Naive thymus-derived CD8-positive, alpha-beta T cell (primary cell): ENCODE data around the gene CHN2. TPM values are rescaled to one million over a fixed set of nuclear protein-coding genes. Genes with fewer than 3 reads are reported as not detected.

Experiments
- ATAC-seq, 2 donors: fragments of 150-1000 bp; cut with Tn5 transposase in 1 of 2; sonication (Bioruptor Pico), chemical (Tn5 transposase) in 1 of 2; 1 replicate in 1 of 2; 2 replicates in 1 of 2; pipeline ENCODE4 v1.10.0; 2021; ENCODE audit warnings: mild to moderate bottlenecking in 2 of 2, moderate library complexity in 2 of 2
- POLR2A ChIA-PET: fragments of 350-600 bp; sonication (Branson Sonifier 250); formaldehyde crosslinking; loops from one replicate; lab custom pipeline; 2021; ENCODE audit warnings: antibody characterized with exemption; lab: Charles Lee
- DNase-seq, 10 donors: peaks; one replicate each; pipeline versions ENCODE4 v3.0.0 to v3.0.0-alpha.2; 2020 to 2022
- H3K27ac Mint-ChIP-seq, 10 donors: one replicate each; pipeline ENCODE4 v1.8.0; 2020 to 2022; ENCODE audit warnings: mild to moderate bottlenecking in 10 of 10, mixed read lengths in 10 of 10, moderate library complexity in 4 of 10, inconsistent platforms in 1 of 10
- H3K27me3 Mint-ChIP-seq, 5 donors: one replicate each; pipeline ENCODE4 v1.8.0; 2021 to 2022; ENCODE audit warnings: mixed read lengths in 5 of 5
- H3K36me3 Mint-ChIP-seq, 3 donors: one replicate each; pipeline ENCODE4 v1.8.0; 2020 to 2022; ENCODE audit warnings: mixed read lengths in 3 of 3, mild to moderate bottlenecking in 2 of 3, inconsistent platforms in 1 of 3
- H3K4me1 Mint-ChIP-seq, 4 donors: one replicate each; pipeline ENCODE4 v1.8.0; 2021 to 2022; ENCODE audit warnings: mixed read lengths in 4 of 4
- H3K4me3 Mint-ChIP-seq, 10 donors: one replicate each; pipeline ENCODE4 v1.8.0; 2020 to 2022; ENCODE audit warnings: mild to moderate bottlenecking in 10 of 10, mixed read lengths in 10 of 10, moderate library complexity in 6 of 10, inconsistent platforms in 1 of 10
- H3K9me3 Mint-ChIP-seq, 9 donors: one replicate each; pipeline ENCODE4 v1.8.0; 2020 to 2022; ENCODE audit warnings: mixed read lengths in 9 of 9, mild to moderate bottlenecking in 3 of 9, inconsistent platforms in 1 of 9, moderate library complexity in 1 of 9
- polyA plus RNA-seq, 3 donors: library from polyadenylated mRNA; unstranded; fragments of 300-500 nt; fragmentation: Illumina TruSeq; gene quantifications; one replicate each; pipeline ENCODE4 v1.2.3, GENCODE V29; 2021
- total RNA-seq, 8 experiments: library from RNA in 2 of 8; stranded (reverse) in 2 of 8; gene quantifications; one replicate each; pipeline ENCODE4 v1.2.3 and lab custom pipeline; 2021 to 2026

CHN2 gene
- total and polyA plus RNA-seq, 5 experiments from 2014 or later, result 0.90 to 11.1 (median 1.5) TPM

DNA sequence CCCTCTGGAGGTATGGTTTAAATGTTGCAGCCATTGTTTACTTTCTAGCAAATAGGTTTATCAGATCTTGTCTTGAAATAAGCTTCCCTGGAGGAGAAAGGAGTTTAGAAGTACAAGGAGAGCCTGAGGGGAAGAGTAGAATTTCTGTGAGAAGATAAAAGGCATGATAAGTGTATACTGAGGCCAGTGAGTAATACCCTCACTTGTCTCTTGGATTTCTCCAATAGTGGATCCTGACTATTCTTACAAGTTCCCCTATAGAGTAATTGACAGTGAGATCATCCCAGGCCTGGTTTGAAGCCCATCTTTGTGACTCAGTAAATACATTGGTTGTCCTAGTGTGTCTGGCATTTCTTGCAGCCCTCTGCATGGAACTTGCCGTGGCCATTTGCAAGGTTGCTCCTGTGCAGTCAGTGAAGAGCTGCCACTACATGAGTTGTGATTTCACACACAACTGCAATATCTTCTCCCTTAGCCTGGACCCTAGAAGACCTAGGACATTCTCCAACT, 41.6 kb downstream of the CHN2 start:
- H3K4me1 Mint-ChIP-seq, result peaks cover 0 to 5% (median 0%) of the 10 kb centered on the region in 4 donors
- POLR2A ChIA-PET, result no interaction called here

GRCh38 chr7:29236649-29237048, 42.1 kb downstream of the CHN2 start:
- Mint-ChIP-seq H3K9me3 (peaks cover 0 to 2% (median 0%) of the 10 kb centered on the region in 9 donors), H3K4me1 (peaks cover 0 to 5% (median 0%) of the 10 kb centered on the region in 4 donors), H3K36me3 (no peaks in the 10 kb centered on the region), H3K27me3 (peaks cover 0 to 16% (median 0%) of the 10 kb centered on the region in 5 donors), H3K4me3 (no peak overlapping the region), H3K27ac (no peak overlapping the region)
- no peak for DNase-seq
- ATAC-seq, result no peak
- POLR2A ChIA-PET, result no interaction called here

More for the DNA sequence above, 41.6 kb downstream of the CHN2 start:
- Mint-ChIP-seq H3K27ac (no peak overlapping the region), H3K9me3 (peaks cover 0 to 2% (median 0%) of the 10 kb centered on the region in 9 donors), H3K36me3 (no peaks in the 10 kb centered on the region), H3K4me3 (no peak overlapping the region), H3K27me3 (peaks cover 0 to 16% (median 0%) of the 10 kb centered on the region in 5 donors)
- ATAC-seq (no peak), DNase-seq (no peak)

- POLR2A ChIA-PET, result no interaction called here
- Mint-ChIP-seq H3K4me3 (no peak overlapping the region), H3K36me3 (no peaks in the 10 kb centered on the region), H3K4me1 (peaks cover 0 to 5% (median 0%) of the 10 kb centered on the region in 4 donors), H3K9me3 (peaks cover 0 to 2% (median 0%) of the 10 kb centered on the region in 9 donors), H3K27ac (no peak overlapping the region), H3K27me3 (peaks cover 0 to 16% (median 0%) of the 10 kb centered on the region in 5 donors)
- ATAC-seq (no peak), DNase-seq (no peak)
Observed at GRCh38 chr7:29237489-29237888, 42.9 kb downstream of the CHN2 start.

- no peak for DNase-seq
- H3K27ac Mint-ChIP-seq, result peak overlapping the region in 1 of 10 donors; percentile 24
- POLR2A ChIA-PET, result no interaction called here
- no peaks in the 10 kb centered on the region for H3K36me3 Mint-ChIP-seq
- H3K4me3 Mint-ChIP-seq, result no peak overlapping the region
- peaks cover 0 to 14% (median 0%) of the 10 kb centered on the region in 5 donors for H3K27me3 Mint-ChIP-seq
- no peak for ATAC-seq
- peaks cover 2 to 15% (median 10%) of the 10 kb centered on the region in 4 donors for H3K4me1 Mint-ChIP-seq
- H3K9me3 Mint-ChIP-seq, result peaks cover 0 to 2% (median 0%) of the 10 kb centered on the region in 9 donors
Observed at GRCh38 chr7:29239638-29240037, 45.1 kb downstream of the CHN2 start.

- Mint-ChIP-seq H3K4me3 (no peak overlapping the region), H3K27me3 (peaks cover 0 to 8% (median 0%) of the 10 kb centered on the region in 5 donors), H3K9me3 (no peaks in the 10 kb centered on the region), H3K4me1 (peaks cover 2 to 27% (median 10%) of the 10 kb centered on the region in 4 donors), H3K27ac (no peak overlapping the region), H3K36me3 (no peaks in the 10 kb centered on the region)
- no peak for ATAC-seq
- DNase-seq, result no peak
- POLR2A ChIA-PET, result no interaction called here
Observed at GRCh38 chr7:29242265-29242664, 47.7 kb downstream of the CHN2 start.

DNA sequence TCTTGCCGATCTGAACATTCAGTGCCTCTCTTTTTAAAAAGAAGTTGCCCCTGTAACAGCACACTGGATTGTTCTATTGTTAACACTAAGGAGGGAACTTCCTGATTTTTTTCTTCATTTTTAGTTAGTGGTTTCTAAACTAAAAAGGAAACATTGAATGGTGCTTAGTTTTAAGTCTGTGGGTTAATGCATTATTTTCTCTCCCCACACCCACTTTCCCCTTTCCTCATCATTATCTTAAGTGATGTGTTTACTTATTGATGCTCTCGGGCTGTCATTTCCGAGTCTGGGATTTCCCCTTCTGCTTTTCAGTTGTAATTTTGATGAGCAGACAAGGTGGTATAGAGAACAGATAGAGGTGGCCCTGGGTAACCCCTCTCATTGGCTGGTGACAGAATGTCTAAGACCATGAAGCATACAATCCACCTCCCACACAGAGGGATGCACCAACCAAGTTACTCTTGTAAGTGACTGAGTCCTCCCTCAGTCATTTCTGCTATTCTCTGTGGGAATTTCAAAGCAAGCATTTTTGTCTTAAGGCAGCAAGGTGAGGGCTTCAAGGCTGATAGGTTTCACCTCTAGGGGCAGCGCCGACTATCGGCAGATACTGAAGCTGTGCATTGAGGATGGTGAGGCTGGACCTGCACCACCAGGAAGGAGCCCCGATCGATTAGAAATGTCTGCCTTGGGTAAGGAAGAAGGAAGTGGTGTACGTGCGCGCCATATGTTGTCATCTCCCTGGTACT, 49.5 kb downstream of the CHN2 start:
- H3K36me3 Mint-ChIP-seq, result no peaks in the 10 kb centered on the region
- H3K4me1 Mint-ChIP-seq, result peaks cover 2 to 41% (median 10%) of the 10 kb centered on the region in 4 donors
- peaks cover 0 to 6% (median 0%) of the 10 kb centered on the region in 5 donors for H3K27me3 Mint-ChIP-seq
- ATAC-seq (peak; percentile 42 to 82), DNase-seq (peak in 4 of 10 donors; percentile 2 to 24 (median 6))
- POLR2A ChIA-PET, result no interaction called here
- no peaks in the 10 kb centered on the region for H3K9me3 Mint-ChIP-seq
- H3K27ac Mint-ChIP-seq, result peak overlapping the region in 3 of 10 donors; percentile 32 to 44 (median 35)
- H3K4me3 Mint-ChIP-seq, result peak overlapping the region in 1 of 10 donors; percentile 18

GRCh38 chr7:29247224-29247962, 52.8 kb downstream of the CHN2 start:
- H3K27me3 Mint-ChIP-seq, result peaks cover 0 to 5% (median 0%) of the 10 kb centered on the region in 5 donors
- no peak for ATAC-seq
- no peaks in the 10 kb centered on the region for H3K9me3 Mint-ChIP-seq
- H3K36me3 Mint-ChIP-seq, result no peaks in the 10 kb centered on the region
- peaks cover 2 to 41% (median 10%) of the 10 kb centered on the region in 4 donors for H3K4me1 Mint-ChIP-seq
- no peak overlapping the region for H3K27ac Mint-ChIP-seq
- POLR2A ChIA-PET, result no interaction called here
- DNase-seq, result no peak
- no peak overlapping the region for H3K4me3 Mint-ChIP-seq

DNA sequence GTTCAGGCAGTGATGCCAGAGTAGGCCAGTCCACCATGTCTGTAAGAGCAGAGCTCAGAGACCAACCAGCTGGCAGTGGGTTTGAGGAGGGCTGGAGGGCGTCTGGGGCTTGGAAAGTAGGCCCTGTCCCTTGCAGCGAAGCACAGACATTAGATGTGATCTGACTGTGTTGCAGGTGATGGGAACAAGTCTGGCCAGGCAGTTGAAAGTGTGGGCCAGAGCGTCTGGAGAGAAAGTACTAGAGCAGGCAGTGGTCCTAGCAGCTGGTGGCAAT, 53.3 kb downstream of the CHN2 start:
- no peak for ATAC-seq
- DNase-seq, result no peak
- H3K27me3 Mint-ChIP-seq, result peaks cover 0 to 5% (median 0%) of the 10 kb centered on the region in 5 donors
- peaks cover 2 to 41% (median 10%) of the 10 kb centered on the region in 4 donors for H3K4me1 Mint-ChIP-seq
- no peaks in the 10 kb centered on the region for H3K9me3 Mint-ChIP-seq
- no peak overlapping the region for H3K4me3 Mint-ChIP-seq
- POLR2A ChIA-PET, result no interaction called here
- no peaks in the 10 kb centered on the region for H3K36me3 Mint-ChIP-seq
- no peak overlapping the region for H3K27ac Mint-ChIP-seq

- ATAC-seq, result no peak
- POLR2A ChIA-PET, result no interaction called here
- no peak overlapping the region for H3K4me3 Mint-ChIP-seq
- H3K27me3 Mint-ChIP-seq, result peaks cover 0 to 5% (median 0%) of the 10 kb centered on the region in 5 donors
- no peak overlapping the region for H3K27ac Mint-ChIP-seq
- H3K4me1 Mint-ChIP-seq, result peaks cover 2 to 34% (median 8%) of the 10 kb centered on the region in 4 donors
- no peaks in the 10 kb centered on the region for H3K36me3 Mint-ChIP-seq
- H3K9me3 Mint-ChIP-seq, result no peaks in the 10 kb centered on the region
- no peak for DNase-seq
Observed at GRCh38 chr7:29248713-29249382, 54.3 kb downstream of the CHN2 start.

DNA sequence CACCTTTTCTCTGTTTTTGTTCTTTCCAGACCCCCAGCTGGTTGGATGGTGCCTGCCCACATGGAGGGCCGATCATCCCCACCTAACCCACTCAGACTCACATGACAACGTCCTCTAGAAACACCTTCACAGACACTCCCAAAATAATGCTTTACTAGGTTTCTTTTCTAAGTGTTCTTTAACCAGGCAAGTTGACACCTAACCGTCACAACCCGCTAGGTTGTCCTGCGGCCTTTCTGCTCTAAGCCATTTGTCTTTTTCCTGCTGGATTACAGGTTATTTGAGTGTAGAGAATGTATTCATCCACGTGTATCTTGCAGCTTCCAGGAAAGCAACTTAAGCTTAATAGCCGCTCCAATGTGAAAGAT, 54.8 kb downstream of the CHN2 start:
- no peaks in the 10 kb centered on the region for H3K9me3 Mint-ChIP-seq
- ATAC-seq (no peak), DNase-seq (no peak)
- no peak overlapping the region for H3K27ac Mint-ChIP-seq
- H3K4me3 Mint-ChIP-seq, result no peak overlapping the region
- peaks cover 0 to 29% (median 3%) of the 10 kb centered on the region in 4 donors for H3K4me1 Mint-ChIP-seq
- H3K36me3 Mint-ChIP-seq, result no peaks in the 10 kb centered on the region
- POLR2A ChIA-PET, result no interaction called here
- H3K27me3 Mint-ChIP-seq, result peaks cover 0 to 5% (median 0%) of the 10 kb centered on the region in 5 donors

GRCh38 chr7:29249860-29250259, 55.3 kb downstream of the CHN2 start:
- no peak for DNase-seq
- no peaks in the 10 kb centered on the region for H3K9me3 Mint-ChIP-seq
- peaks cover 0 to 26% (median 0%) of the 10 kb centered on the region in 4 donors for H3K4me1 Mint-ChIP-seq
- no peak overlapping the region for H3K4me3 Mint-ChIP-seq
- H3K27ac Mint-ChIP-seq, result no peak overlapping the region
- peaks cover 0 to 8% (median 0%) of the 10 kb centered on the region in 5 donors for H3K27me3 Mint-ChIP-seq
- POLR2A ChIA-PET, result no interaction called here
- H3K36me3 Mint-ChIP-seq, result no peaks in the 10 kb centered on the region
- no peak for ATAC-seq

DNA sequence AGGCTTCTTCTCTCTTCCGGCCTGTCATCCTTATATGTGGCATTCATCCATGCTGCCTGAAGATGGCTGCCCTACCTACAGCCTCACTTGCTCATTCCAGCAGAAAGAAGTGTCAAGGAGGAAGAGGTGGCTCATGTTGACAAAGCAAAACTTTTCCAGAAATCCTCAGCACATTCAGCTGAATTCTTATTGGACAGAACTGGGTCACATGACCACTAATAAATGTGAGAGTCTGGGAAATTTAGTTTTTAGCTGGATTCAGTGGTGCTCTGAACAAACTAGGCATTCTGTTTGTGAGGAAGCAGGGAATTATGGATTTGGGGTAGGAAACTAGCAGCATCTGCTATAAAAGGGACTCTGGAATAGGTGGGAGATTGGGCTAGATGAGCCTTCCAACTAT, 58.6 kb downstream of the CHN2 start:
- H3K27ac Mint-ChIP-seq, result no peak overlapping the region

More for the DNA sequence above, 58.6 kb downstream of the CHN2 start:
- Mint-ChIP-seq H3K9me3 (peaks cover 0 to under 1% (median 0%) of the 10 kb centered on the region in 9 donors), H3K27me3 (peaks cover 0 to 8% (median 0%) of the 10 kb centered on the region in 5 donors), H3K36me3 (no peaks in the 10 kb centered on the region), H3K4me1 (peaks cover 0 to 12% (median 0%) of the 10 kb centered on the region in 4 donors), H3K4me3 (no peak overlapping the region)
- POLR2A ChIA-PET, result no interaction called here
- ATAC-seq (no peak), DNase-seq (no peak)
